ENCODE data around the gene GLOD5.

DNA sequence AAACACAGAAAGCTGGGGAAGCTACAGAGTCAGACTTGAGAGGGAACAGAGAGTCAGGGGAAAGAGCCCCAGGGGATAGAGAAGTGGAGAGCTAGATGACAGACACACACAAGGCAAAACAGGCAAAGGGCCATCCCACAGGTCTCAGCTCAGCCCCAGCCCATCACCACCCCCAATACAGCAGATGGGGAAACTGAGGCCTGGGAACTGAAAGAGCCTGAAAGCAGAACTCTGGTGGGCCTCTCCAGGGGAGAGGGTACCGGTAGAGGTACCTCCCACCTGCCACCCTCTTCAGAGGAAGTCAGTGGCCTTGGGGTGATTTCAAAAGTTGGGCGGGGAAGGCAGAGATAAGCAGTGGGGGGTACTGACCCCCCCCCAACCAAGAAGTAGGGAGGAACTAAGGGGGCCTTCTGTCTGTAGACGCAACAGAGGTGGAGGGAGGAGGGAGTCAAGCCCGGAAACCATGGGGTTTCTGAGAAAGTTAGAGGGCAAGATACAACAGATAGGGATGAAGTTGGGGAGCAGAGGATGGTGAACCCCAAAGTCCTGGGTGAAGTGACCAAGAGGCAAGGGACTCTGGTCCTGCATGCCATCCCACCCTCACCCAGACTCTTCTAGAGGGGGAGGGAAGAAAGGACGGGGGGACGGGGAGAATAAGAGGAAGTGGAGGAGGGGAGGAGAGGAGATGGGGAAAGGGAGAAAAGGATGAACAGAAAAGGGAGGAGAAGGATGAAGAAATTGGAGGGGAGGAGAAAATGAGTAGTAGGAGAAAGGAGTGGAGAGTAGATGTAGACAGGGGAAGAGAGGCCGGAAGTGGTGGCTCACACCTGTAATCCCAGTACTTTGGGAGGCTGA is 28.0 kb downstream of the GLOD5 start:
- TF ChIP-seq, protein P1, sequence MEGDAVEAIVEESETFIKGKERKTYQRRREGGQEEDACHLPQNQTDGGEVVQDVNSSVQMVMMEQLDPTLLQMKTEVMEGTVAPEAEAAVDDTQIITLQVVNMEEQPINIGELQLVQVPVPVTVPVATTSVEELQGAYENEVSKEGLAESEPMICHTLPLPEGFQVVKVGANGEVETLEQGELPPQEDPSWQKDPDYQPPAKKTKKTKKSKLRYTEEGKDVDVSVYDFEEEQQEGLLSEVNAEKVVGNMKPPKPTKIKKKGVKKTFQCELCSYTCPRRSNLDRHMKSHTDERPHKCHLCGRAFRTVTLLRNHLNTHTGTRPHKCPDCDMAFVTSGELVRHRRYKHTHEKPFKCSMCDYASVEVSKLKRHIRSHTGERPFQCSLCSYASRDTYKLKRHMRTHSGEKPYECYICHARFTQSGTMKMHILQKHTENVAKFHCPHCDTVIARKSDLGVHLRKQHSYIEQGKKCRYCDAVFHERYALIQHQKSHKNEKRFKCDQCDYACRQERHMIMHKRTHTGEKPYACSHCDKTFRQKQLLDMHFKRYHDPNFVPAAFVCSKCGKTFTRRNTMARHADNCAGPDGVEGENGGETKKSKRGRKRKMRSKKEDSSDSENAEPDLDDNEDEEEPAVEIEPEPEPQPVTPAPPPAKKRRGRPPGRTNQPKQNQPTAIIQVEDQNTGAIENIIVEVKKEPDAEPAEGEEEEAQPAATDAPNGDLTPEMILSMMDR (IDR thresholded peaks at IDR 0.05): no peak
- no peak for TF ChIP-seq POLR2A (IDR thresholded peaks at IDR 0.05)
